Heart right ventricle (tissue), 16 donors: Measurements from ENCODE around the gene TMEM236. TPM values are rescaled to one million over a fixed set of nuclear protein-coding genes. Genes with fewer than 3 reads are reported as not detected.

Experiments
- ATAC-seq, 8 donors: fragments of 200-7000 bp; cut with Tn5 transposase; one replicate each; pipeline ENCODE4 v1.9.1; 2020; ENCODE audit warnings: mild to moderate bottlenecking in 8 of 8, moderate library complexity in 8 of 8, moderate number of reproducible peaks in 1 of 8
- DNase-seq, 2 donors: peaks; one replicate each; pipeline ENCODE4 v3.0.0-alpha.2; 2020
- H3K27ac ChIP-seq, 10 donors: fragments of 200-600 bp; sonication (generic) in 2 of 10; one replicate each; pipeline versions ENCODE4 v1.5.0 to v1.8.0; 2020 to 2022; ENCODE audit warnings: mild to moderate bottlenecking in 3 of 10
- H3K27me3 ChIP-seq, 7 donors: fragments of 200-600 bp; one replicate each; pipeline ENCODE4 v1.8.0; 2021 to 2022; ENCODE audit warnings: mild to moderate bottlenecking in 2 of 7
- H3K36me3 ChIP-seq, 9 donors: fragments of 200-600 bp; sonication (generic) in 1 of 9; one replicate each; pipeline versions ENCODE4 v1.5.0 to v1.8.0; 2020 to 2022; ENCODE audit warnings: mild to moderate bottlenecking in 2 of 9
- H3K4me1 ChIP-seq, 9 donors: fragments of 200-600 bp; sonication (generic) in 1 of 9; one replicate each; pipeline versions ENCODE4 v1.5.0 to v1.8.0; 2020 to 2022; ENCODE audit warnings: mild to moderate bottlenecking in 4 of 9
- H3K4me3 ChIP-seq, 10 donors: fragments of 200-600 bp; sonication (generic) in 2 of 10; one replicate each; pipeline versions ENCODE4 v1.5.0 to v1.8.0; 2020 to 2022; ENCODE audit warnings: mild to moderate bottlenecking in 7 of 10, moderate library complexity in 2 of 10
- H3K9me3 ChIP-seq, 11 donors: fragments of 200-600 bp in 10 of 11; sonication (generic) in 2 of 11; one replicate each; pipeline versions ENCODE4 v1.5.0 to v1.8.0; 2013 to 2022; ENCODE audit warnings: mild to moderate bottlenecking in 2 of 11, control low read depth in 1 of 11, moderate library complexity in 1 of 11
- CTCF ChIP-seq, 9 donors: fragments of 200-600 bp; sonication (generic) in 2 of 9; IDR thresholded peaks; one replicate each; pipeline versions ENCODE4 v1.5.0 to v1.8.0; 2021 to 2022; ENCODE audit warnings: antibody characterized with exemption in 9 of 9, mild to moderate bottlenecking in 5 of 9, moderate library complexity in 1 of 9
- WGBS, 2 donors: extraction: QIAGEN DNeasy Blood & Tissue Kit; methylation state at CpG; one replicate each; pipeline ENCODE4 v1.1.7; 2013; ENCODE audit warnings: inconsistent platforms in 1 of 2; 5-methylcytosine and 5-hydroxymethylcytosine counted together
- intact Hi-C, 10 donors: fragments of 100-400 bp; cut with DNase I; formaldehyde crosslinking; loops; one replicate each; pipeline versions ENCODE4 v1.11.1 to v1.14.2; 2022
- polyA plus RNA-seq, 2 donors: library from polyadenylated mRNA; stranded (reverse); fragments of 200-250 nt; gene quantifications; one replicate each; pipeline ENCODE4 v1.2.3, GENCODE V29; 2013
- total RNA-seq, 10 donors: library from RNA; stranded (reverse); fragmentation: NEBNext Ultra II Directional in 3 of 10; extraction: Animal tissue kit (Norgen Biotek cat#: 25700) in 3 of 10; gene quantifications; one replicate each; pipeline versions ENCODE4 v1.2.1 to v1.2.4, GENCODE V29; 2021 to 2023
- donor health status: Arrhythmogenic right ventricular cardiomyopathy.
- donor health status: ischemic (EF 13 %, LVEDD 7.1; RV severe dilation, severe dysfunction).
- donor health status: healthy with polysubstance abuse.
- donor health status: DM: no; HTN: yes; CAD: no.
- donor health status: DM: no; HTN: no; CAD: no.
- donor health status: ischemic (EF 25% LVEDD 6.9; RV normal size, moderate dysfunction).
- donor health status: ischemic (EF 25% LVEDD 5.7; RV mildly dilated, moderate dysfunction).
- donor health status: healthy.
- donor health status: DM: yes; HTN: yes; CAD: no.
- donor health status: Ischemic cardiomyopathy.
- donor health status: ischemic (EF 35%, LVEDD 5.7; RV mildly dilated, moderate dysfunction).
- donor health status: nonischemic (EF 11% LVEDD 7.7; RV severe dilation, severe dysfunction).
- donor health status: DM: yes; HTN: yes; CAD: no.
- donor health status: PGD.
- donor health status: ischemic (EF 29% LVEDD 5.4; RV normal size, mild dysfunction).
- donor health status: nonischemic (EF 23%, LVEDD 6.1; RV moderate dilation, normal function).

TMEM236 gene
- total and polyA plus RNA-seq, 12 donors = 0.08 to 2.5 (median 0.34) TPM; not detected in 1

- Histone ChIP-seq H3K27me3 (no peaks in the 10 kb centered on the region), H3K9me3 (no peaks in the 10 kb centered on the region), H3K4me1 (peaks cover 0 to 5% (median 1%) of the 10 kb centered on the region in 9 donors), H3K27ac (no peak overlapping the region), H3K4me3 (no peak overlapping the region), H3K36me3 (no peaks in the 10 kb centered on the region)
- DNase-seq = no peak
- intact Hi-C loops = no loop called here
- TF ChIP-seq CTCF (IDR thresholded peaks at IDR 0.05) = no peak
- peak in 1 of 8 donors; percentile 10 for ATAC-seq
- WGBS, 2 donors = 97 to 98% methylated on average over 8 of the region's 8 CpGs
Measured at GRCh38 chr10:17749890-17750289, 2.1 kb upstream of the TMEM236 start.

GRCh38 chr10:17756557-17757217 lies 4.7 kb downstream of the TMEM236 start:
- TF ChIP-seq CTCF (IDR thresholded peaks at IDR 0.05) = no peak
- H3K36me3 ChIP-seq = no peaks in the 10 kb centered on the region
- H3K4me1 ChIP-seq = peaks cover 0 to 26% (median 0%) of the 10 kb centered on the region in 9 donors
- no peak overlapping the region for H3K4me3 ChIP-seq
- H3K27ac ChIP-seq = peak overlapping the region in 1 of 10 donors; percentile 13
- H3K9me3 ChIP-seq = no peaks in the 10 kb centered on the region
- DNase-seq (no peak), ATAC-seq (no peak)
- H3K27me3 ChIP-seq = no peaks in the 10 kb centered on the region
- intact Hi-C loops = no loop called here
- 62 to 69% methylated on average over 7 of the region's 7 CpGs for WGBS, 2 donors

- WGBS, 2 donors = 93% methylated on average over 2 of the region's 2 CpGs
- ATAC-seq = no peak
- Histone ChIP-seq H3K27me3 (no peaks in the 10 kb centered on the region), H3K27ac (no peak overlapping the region), H3K4me1 (peaks cover 0 to 26% (median 0%) of the 10 kb centered on the region in 9 donors), H3K9me3 (no peaks in the 10 kb centered on the region), H3K4me3 (no peak overlapping the region), H3K36me3 (no peaks in the 10 kb centered on the region)
- intact Hi-C loops = no loop called here
- no peak for DNase-seq
- TF ChIP-seq CTCF (IDR thresholded peaks at IDR 0.05) = no peak
Measured at GRCh38 chr10:17758200-17758599, 6.2 kb downstream of the TMEM236 start.

DNA sequence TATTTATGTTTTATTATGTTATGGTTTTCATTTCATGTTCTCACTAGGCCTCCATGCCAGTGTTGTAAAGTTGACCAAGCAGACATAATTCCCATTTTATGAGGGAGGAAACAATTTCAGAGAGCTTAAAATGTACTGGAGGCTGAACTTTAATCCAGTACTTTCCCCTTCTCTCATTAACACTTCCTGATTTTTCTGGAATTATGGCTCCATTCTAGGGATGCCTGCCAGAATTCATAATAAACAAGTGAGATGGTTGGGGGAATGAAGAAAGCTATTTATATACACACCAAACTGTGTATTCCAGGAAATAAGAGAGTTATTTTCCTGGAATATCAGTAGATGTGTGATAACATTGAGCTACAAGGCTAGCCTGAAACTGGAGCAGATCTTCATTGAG lies 6.9 kb downstream of the TMEM236 start:
- Histone ChIP-seq H3K36me3 (no peaks in the 10 kb centered on the region), H3K4me1 (peaks cover 0 to 26% (median 0%) of the 10 kb centered on the region in 9 donors), H3K9me3 (no peaks in the 10 kb centered on the region), H3K27me3 (no peaks in the 10 kb centered on the region), H3K27ac (no peak overlapping the region), H3K4me3 (no peak overlapping the region)
- DNase-seq (no peak), ATAC-seq (no peak)
- TF ChIP-seq CTCF (IDR thresholded peaks at IDR 0.05) = no peak
- intact Hi-C loops = no loop called here
